ENCODE measurements around the gene SPTY2D1.

DNA sequence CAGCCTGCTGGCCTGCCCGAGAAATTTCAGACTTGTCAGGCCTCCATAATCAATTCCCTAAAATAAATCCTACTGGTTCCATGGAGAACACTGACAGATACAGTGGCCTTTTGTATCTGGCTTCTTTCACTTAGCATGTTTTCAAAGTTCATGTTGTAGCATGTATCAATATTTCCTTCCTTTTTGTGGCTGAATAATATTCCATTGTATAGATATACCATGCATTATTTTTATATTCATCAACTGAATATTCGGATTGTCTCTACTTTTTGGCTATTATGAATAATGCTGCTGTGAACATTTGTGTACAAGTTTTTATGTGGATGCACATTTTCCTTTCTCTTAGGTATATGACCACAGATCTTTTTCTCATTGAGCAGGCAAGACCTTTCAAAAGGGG, 10.4 kb downstream of the SPTY2D1 start:
- TF ChIP-seq, protein P1, sequence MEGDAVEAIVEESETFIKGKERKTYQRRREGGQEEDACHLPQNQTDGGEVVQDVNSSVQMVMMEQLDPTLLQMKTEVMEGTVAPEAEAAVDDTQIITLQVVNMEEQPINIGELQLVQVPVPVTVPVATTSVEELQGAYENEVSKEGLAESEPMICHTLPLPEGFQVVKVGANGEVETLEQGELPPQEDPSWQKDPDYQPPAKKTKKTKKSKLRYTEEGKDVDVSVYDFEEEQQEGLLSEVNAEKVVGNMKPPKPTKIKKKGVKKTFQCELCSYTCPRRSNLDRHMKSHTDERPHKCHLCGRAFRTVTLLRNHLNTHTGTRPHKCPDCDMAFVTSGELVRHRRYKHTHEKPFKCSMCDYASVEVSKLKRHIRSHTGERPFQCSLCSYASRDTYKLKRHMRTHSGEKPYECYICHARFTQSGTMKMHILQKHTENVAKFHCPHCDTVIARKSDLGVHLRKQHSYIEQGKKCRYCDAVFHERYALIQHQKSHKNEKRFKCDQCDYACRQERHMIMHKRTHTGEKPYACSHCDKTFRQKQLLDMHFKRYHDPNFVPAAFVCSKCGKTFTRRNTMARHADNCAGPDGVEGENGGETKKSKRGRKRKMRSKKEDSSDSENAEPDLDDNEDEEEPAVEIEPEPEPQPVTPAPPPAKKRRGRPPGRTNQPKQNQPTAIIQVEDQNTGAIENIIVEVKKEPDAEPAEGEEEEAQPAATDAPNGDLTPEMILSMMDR (IDR thresholded peaks at IDR 0.05), result no peak
- no peak for TF ChIP-seq POLR2A (IDR thresholded peaks at IDR 0.05)
